SU-DHL-6 (cell line): ENCODE data around the gene MRPS24.
"Not testable (repeated sequence)": the region's sequence is repeated elsewhere in the genome, so short reads cannot be mapped to it uniquely, and the experiment has no call there.

ENCODE experiments used
- CTCF ChIP-seq: fragments of 200-600 bp; sonication (generic); IDR thresholded peaks from one replicate; pipeline ENCODE4 v1.5.1; 2017; ENCODE audit warnings: antibody characterized with exemption, mild to moderate bottlenecking, low read length, moderate library complexity; ENCODE audit not compliant: insufficient read depth, poor library complexity, severe bottlenecking
- EZH2phosphoT487 ChIP-seq: fragments of 200-600 bp; sonication (generic), shearing (Covaris generic); conservative IDR thresholded peaks from 2 replicates; pipeline ENCODE4 v1.6.1; 2018; ENCODE audit warnings: mild to moderate bottlenecking, antibody characterized with exemption, low read length, moderate library complexity, mixed read lengths

- TF ChIP-seq CTCF, EZH2phosphoT487: not testable (repeated sequence)
Measured at GRCh38 chr7:43824513-43824912, 44.8 kb downstream of the MRPS24 start.
